PC-9 (cell line): Measurements from ENCODE around the gene MRPS9.

Experiments
- CTCF ChIP-seq: fragments of 200-600 bp; sonication (generic); conservative IDR thresholded peaks from 2 replicates; pipeline ENCODE4 v1.6.1; 2017; ENCODE audit warnings: mixed run types, antibody characterized with exemption, mild to moderate bottlenecking, moderate library complexity
- EZH2 ChIP-seq: fragments of 200-600 bp; sonication (generic); IDR thresholded peaks from 2 replicates; pipeline ENCODE4 v1.8.0; 2017; ENCODE audit warnings: antibody characterized with exemption, low read depth

DNA sequence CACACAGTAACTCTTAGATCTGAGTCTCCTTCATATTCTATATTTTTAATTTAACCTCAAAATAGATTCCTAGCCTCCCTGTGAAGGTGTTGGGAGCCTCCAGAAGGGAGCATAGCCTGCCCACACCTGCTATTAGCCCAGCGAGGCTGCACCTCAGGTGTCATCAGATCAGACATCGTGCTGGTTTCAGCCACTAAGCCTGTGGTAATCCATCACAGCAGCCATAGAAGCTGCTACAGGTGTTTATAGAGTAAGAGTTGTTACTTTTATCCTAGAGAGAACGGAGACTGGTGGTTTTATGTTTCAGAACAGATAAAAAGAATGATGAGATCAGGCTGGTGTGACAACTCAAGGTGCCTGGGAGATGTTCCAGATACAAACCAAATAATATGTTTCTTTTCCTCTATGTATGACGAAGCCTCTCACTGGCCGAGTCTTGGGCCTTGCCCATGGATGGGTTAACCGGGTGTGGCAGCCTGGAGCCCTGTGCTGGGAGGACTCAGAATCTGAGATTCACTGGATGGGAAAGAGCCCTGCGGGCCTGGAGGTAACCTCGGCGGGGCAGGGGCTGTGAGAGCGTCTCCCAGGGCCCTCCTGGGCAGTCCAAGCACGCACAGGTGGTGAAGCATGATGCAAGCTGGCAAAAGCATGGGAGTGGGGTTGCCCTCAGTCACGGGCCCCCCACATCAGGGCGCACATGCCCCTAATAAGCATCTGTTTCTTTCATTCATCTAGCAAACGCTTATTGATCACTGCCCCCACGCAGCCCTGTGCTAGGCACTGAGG is 73.7 kb downstream of the MRPS9 start:
- TF ChIP-seq CTCF (no peak), EZH2 (no peak)
